AG09319 (cell line): ENCODE results near the gene SALL2.

ENCODE experiments used
- DNase-seq: peaks from one replicate; pipeline ENCODE4 v3.0.0-alpha.2; 2010; ENCODE audit warnings: low read depth; ENCODE audit errors: extremely low read depth
- CTCF ChIP-seq: IDR thresholded peaks from 2 replicates; pipeline ENCODE4 v1.5.1; 2011; ENCODE audit warnings: low read depth, mild to moderate bottlenecking, inconsistent platforms, low read length, moderate library complexity

Gene SALL2

GRCh38 chr14:21535545-21536417 is 9.6 kb upstream of the SALL2 start:
- no peak for DNase-seq
- TF ChIP-seq CTCF = no peak

DNA sequence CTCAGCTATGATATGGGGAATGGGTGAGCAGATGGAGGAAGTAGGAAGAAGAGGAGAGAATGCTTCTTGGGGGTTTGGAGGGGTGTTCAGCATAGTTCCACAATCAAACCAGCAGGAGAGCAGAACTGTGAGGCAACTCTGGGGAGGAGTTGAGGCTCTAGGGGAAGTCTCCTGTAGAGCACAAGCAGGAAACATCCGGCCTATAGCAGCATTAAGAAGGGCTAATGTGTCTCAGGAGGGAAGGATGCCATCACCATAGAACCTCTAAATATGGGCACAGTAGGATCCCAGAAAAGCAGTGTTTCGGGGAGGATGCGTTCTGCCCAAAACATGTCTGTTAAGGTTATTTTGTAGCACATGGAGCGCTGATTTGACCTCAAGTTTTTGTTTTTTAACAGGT is 8.4 kb upstream of the SALL2 start:
- no peak for DNase-seq

DNA sequence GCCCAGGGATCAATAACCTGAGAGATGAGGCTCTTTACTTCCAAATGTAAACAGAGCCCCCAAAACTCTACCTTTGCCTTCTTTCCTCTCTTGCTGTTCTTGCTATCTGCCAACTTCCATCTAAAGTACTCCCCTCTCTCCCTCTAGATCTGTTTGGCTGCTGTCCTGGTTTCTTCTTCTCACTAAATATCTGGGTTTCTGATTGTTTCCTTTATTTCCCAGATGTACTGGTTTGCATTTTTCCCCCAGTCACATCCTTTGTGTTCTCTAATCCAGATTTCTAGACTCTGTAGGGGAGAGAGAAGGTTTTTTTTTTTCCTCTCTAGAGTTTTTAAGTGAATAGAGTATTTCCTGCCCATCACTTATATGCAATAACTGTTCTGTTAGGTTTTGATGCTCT is 7.1 kb upstream of the SALL2 start:
- no peak for TF ChIP-seq CTCF
- DNase-seq = no peak

More for the DNA sequence above, 8.4 kb upstream of the SALL2 start:
- no peak for TF ChIP-seq CTCF

GRCh38 chr14:21529515-21529914 is 3.4 kb upstream of the SALL2 start:
- no peak for TF ChIP-seq CTCF
- no peak for DNase-seq

DNA sequence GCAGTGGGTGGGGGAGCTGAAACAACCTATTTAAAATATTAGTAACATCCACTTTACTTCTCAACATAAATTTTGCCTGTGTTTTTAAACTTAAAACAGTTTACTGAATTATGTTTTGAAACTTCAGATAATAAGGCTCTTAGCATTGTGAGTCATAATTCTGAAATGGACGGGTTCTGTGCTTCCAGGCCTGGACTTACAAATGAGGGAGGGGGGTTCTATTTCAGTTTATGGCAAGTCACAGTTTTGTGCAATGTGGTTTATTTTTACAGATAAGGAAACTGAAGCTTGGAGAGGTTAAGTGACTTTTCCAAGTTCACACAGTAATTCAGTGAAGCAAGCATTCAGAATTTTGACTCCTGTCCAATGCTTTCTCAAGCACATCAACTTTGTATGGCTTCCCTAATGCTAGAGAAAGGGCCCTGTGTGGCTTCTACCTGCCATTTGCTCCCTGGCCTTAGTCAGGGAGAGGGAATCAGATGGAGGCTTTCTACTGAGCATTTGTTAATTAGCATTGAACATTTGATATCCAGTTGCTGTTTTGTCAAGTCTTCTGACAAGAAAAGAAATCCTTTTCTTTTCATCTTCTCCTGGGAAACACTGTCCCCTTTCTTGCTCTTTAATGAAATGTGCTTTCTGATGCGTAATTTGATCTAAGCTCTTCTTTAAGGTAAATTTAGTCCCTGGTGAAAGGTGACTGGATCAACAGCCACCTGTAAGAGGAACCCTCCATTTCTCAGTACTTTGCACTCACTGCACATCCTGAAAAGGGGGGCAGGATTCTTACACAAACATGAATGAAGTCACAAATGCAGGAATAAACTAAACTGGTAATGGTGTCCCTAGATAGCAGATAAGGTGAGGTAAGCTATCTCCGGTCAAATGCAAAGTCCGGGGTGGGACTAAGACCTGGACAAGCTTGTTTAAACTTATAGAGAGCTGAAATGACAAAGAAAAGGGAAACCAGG is 2.5 kb upstream of the SALL2 start:
- no peak for DNase-seq
- no peak for TF ChIP-seq CTCF

DNA sequence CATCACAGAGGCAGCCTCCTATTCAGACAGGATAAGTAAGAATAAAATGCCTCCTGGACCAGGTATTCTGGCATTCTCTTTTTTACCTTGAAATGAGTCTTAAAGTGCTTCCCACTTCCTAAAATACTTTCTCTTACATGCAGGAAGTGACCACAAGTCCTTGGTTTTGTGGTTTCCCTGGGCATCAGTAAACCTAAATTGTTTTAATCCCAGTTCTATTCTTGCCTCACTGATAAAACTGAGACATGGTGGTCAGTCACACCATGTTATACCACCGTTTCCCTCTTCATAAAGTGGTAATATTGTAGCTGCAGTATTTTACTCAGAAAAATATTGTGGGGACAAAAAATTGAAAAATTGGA is 1.2 kb upstream of the SALL2 start:
- no peak for DNase-seq
- no peak for TF ChIP-seq CTCF
